Measurements from ENCODE around the gene ABTB1. TPM values are rescaled to one million over a fixed set of nuclear protein-coding genes. Genes with fewer than 3 reads are reported as not detected.

Gene ABTB1
- total and polyA plus RNA-seq, 2 donors (not counting 1 experiment from before 2014, with no cell fraction given) = 141 to 259 TPM

DNA sequence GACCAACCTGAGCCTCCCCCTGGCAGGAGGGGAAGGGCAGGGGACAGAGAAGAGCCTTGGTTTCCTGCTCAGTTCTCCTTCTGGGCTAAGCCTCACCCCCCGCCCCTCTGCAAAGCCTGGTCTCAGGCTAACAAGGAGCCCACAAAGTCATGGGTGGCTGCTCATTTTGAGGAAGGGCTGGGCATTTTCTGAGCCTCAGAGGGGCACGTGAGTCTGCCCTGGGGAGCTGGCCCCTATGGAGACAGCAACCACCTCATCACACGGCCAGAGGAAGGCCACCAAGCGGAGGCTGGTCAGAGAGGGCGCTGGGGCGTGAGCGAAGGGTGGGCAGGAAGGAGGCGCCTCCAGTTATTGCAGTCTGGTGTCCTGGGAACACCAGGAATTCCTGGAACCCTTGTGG is 18.7 kb downstream of the ABTB1 start:
- intact Hi-C loops (cut with micrococcal nuclease) = loop anchor here (10.0 kb wide), 2 partner anchors 63 to 1217 kb away; partner anchors contain the start of gene ZXDC
- peaks cover 0 to 6% (median 1%) of the 10 kb centered on the region in 4 experiments for H3K27me3 ChIP-seq (replicated peaks in 1 of 4; ENCODE audit: control extremely low read depth in 1 of 4, control insufficient read depth in 3 of 4, insufficient read depth in 4 of 4, low read length in 3 of 4)
- 31% methylated on average over 8 of the region's 8 CpGs for WGBS (ENCODE audit: insufficient coverage)
- H3K36me3 ChIP-seq (replicated peaks in 1 of 2; ENCODE audit: control extremely low read depth in 1 of 2, control insufficient read depth in 1 of 2, extremely low read depth in 1 of 2, insufficient read depth in 2 of 2, low read length in 1 of 2) = no peaks in the 10 kb centered on the region
- ATAC-seq (ENCODE audit: low read depth) (peak; percentile 48), DNase-seq (no peak)
- no peaks in the 10 kb centered on the region for H3K27me3 Mint-ChIP-seq
- H3K9ac ChIP-seq (ENCODE audit: low read length) = no peak overlapping the region
- TF ChIP-seq EZH2 (IDR thresholded peaks at IDR 0.05; ENCODE audit: borderline replicate concordance, insufficient read depth, low read depth, low read length, poor library complexity, severe bottlenecking) = no peak
- TF ChIP-seq, protein P1, sequence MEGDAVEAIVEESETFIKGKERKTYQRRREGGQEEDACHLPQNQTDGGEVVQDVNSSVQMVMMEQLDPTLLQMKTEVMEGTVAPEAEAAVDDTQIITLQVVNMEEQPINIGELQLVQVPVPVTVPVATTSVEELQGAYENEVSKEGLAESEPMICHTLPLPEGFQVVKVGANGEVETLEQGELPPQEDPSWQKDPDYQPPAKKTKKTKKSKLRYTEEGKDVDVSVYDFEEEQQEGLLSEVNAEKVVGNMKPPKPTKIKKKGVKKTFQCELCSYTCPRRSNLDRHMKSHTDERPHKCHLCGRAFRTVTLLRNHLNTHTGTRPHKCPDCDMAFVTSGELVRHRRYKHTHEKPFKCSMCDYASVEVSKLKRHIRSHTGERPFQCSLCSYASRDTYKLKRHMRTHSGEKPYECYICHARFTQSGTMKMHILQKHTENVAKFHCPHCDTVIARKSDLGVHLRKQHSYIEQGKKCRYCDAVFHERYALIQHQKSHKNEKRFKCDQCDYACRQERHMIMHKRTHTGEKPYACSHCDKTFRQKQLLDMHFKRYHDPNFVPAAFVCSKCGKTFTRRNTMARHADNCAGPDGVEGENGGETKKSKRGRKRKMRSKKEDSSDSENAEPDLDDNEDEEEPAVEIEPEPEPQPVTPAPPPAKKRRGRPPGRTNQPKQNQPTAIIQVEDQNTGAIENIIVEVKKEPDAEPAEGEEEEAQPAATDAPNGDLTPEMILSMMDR (IDR thresholded peaks at IDR 0.05) = no peak
- CTCF ChIA-PET = interaction anchor here (0.8 to 1.0 kb wide), 5 partner anchors 100 to 280 kb away, joined by 3 to 4 read pairs (median 3); no protein-coding TSS in a partner anchor
- H3K4me1 ChIP-seq (ENCODE audit: control insufficient read depth in 2 of 2, insufficient read depth in 2 of 2, low read length in 2 of 2) = peaks cover 6 to 16% of the 10 kb centered on the region in 2 donors
- H3K79me2 ChIP-seq (ENCODE audit: control insufficient read depth, insufficient read depth, low read length) = no peaks in the 10 kb centered on the region
- peak overlapping the region; percentile 20 for H3K27ac Mint-ChIP-seq
- peaks cover 22% of the 10 kb centered on the region for H3K4me1 Mint-ChIP-seq
- H3K4me3 Mint-ChIP-seq = peak overlapping the region; percentile 13
- H4K20me1 ChIP-seq (ENCODE audit: control insufficient read depth, insufficient read depth, low read length, poor library complexity, severe bottlenecking) = no peaks in the 10 kb centered on the region
- H3K9me3 Mint-ChIP-seq (ENCODE audit: insufficient read depth) = no peaks in the 10 kb centered on the region
- H3K9me3 ChIP-seq (ENCODE audit: control extremely low read depth in 1 of 3, control insufficient read depth in 2 of 3, insufficient read depth in 1 of 3, low read length in 2 of 3) = no peaks in the 10 kb centered on the region
- H3K4me3 ChIP-seq (ENCODE audit: control extremely low read depth in 1 of 5, extremely low read depth in 1 of 5, insufficient read depth in 1 of 5, low read depth in 2 of 5, low read length in 4 of 5) = no peak overlapping the region
- no peak overlapping the region for H3K27ac ChIP-seq (ENCODE audit: low read length in 2 of 2)
- POLR2A ChIA-PET = no interaction called here
- peak overlapping the region; percentile 36 for H3K4me2 ChIP-seq (replicated peaks; ENCODE audit: low read depth, low read length, poor library complexity, severe bottlenecking)
- H2AFZ ChIP-seq (ENCODE audit: insufficient read depth, low read depth, low read length, poor library complexity, severe bottlenecking) = peak overlapping the region; percentile 13

DNA sequence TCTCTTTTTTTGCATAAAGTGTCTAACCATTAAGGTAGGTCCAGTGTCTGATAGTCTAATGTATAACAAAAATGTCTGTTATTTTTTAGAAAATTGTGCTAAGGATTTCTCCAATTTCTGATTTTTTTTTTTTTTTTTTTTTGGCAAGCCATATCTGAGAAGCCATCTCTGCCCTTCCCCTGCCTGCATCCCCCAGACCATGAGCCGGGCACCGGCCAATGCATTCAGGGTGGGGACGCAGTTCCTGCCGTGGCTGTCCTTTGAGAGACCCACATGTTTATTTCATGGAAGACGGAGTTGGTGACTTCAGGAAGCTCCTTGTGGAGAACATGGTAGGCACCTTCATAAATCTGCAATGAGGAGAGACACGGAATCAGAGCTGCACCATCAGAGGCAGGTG is 19.2 kb downstream of the ABTB1 start:
- H3K27me3 Mint-ChIP-seq = no peaks in the 10 kb centered on the region
- no peaks in the 10 kb centered on the region for H3K9me3 Mint-ChIP-seq (ENCODE audit: insufficient read depth)
- H3K4me3 ChIP-seq (ENCODE audit: control extremely low read depth in 1 of 5, extremely low read depth in 1 of 5, insufficient read depth in 1 of 5, low read depth in 2 of 5, low read length in 4 of 5) = no peak overlapping the region
- H4K20me1 ChIP-seq (ENCODE audit: control insufficient read depth, insufficient read depth, low read length, poor library complexity, severe bottlenecking) = no peaks in the 10 kb centered on the region
- no peaks in the 10 kb centered on the region for H3K79me2 ChIP-seq (ENCODE audit: control insufficient read depth, insufficient read depth, low read length)
- TF ChIP-seq, protein P1 (IDR thresholded peaks at IDR 0.05) = no peak
- TF ChIP-seq EZH2 (IDR thresholded peaks at IDR 0.05; ENCODE audit: borderline replicate concordance, insufficient read depth, low read depth, low read length, poor library complexity, severe bottlenecking) = no peak
- no peak overlapping the region for H3K9ac ChIP-seq (ENCODE audit: low read length)
- no peak overlapping the region for H2AFZ ChIP-seq (ENCODE audit: insufficient read depth, low read depth, low read length, poor library complexity, severe bottlenecking)
- ATAC-seq (ENCODE audit: low read depth) (no peak), DNase-seq (no peak)
- intact Hi-C loops (cut with micrococcal nuclease) = loop anchor here (10.0 kb wide), 2 partner anchors 63 to 1217 kb away; partner anchors contain the start of gene ZXDC
- H3K4me1 ChIP-seq (ENCODE audit: control insufficient read depth in 2 of 2, insufficient read depth in 2 of 2, low read length in 2 of 2) = peaks cover 6 to 20% of the 10 kb centered on the region in 2 donors
- no peak overlapping the region for H3K27ac Mint-ChIP-seq
- ChIA-PET CTCF (interaction anchor here (0.7 to 0.9 kb wide), 2 partner anchors 63 to 142 kb away, joined by 3 read pairs; no protein-coding TSS in a partner anchor), POLR2A (no interaction called here)
- no peak overlapping the region for H3K27ac ChIP-seq (ENCODE audit: low read length in 2 of 2)
- no peak overlapping the region for H3K4me3 Mint-ChIP-seq
- no peak overlapping the region for H3K4me2 ChIP-seq (replicated peaks; ENCODE audit: low read depth, low read length, poor library complexity, severe bottlenecking)
- peaks cover 0 to 3% (median 0%) of the 10 kb centered on the region in 3 donors for H3K9me3 ChIP-seq (ENCODE audit: control extremely low read depth in 1 of 3, control insufficient read depth in 2 of 3, insufficient read depth in 1 of 3, low read length in 2 of 3)
- peaks cover 0 to 6% (median 1%) of the 10 kb centered on the region in 4 experiments for H3K27me3 ChIP-seq (replicated peaks in 1 of 4; ENCODE audit: control extremely low read depth in 1 of 4, control insufficient read depth in 3 of 4, insufficient read depth in 4 of 4, low read length in 3 of 4)
- WGBS (ENCODE audit: insufficient coverage) = 94% methylated on average over 6 of the region's 6 CpGs
- H3K36me3 ChIP-seq (replicated peaks in 1 of 2; ENCODE audit: control extremely low read depth in 1 of 2, control insufficient read depth in 1 of 2, extremely low read depth in 1 of 2, insufficient read depth in 2 of 2, low read length in 1 of 2) = no peaks in the 10 kb centered on the region
- H3K4me1 Mint-ChIP-seq = peaks cover 26% of the 10 kb centered on the region
